Progenitor cell of endocrine pancreas (in vitro differentiated cells): ENCODE measurements around the gene SLC25A6. TPM values are rescaled to one million over a fixed set of nuclear protein-coding genes. Genes with fewer than 3 reads are reported as not detected.

Source experiments
- DNase-seq: peaks from one replicate; pipeline ENCODE4 v3.0.0; 2021; ENCODE audit warnings: low spot score; ENCODE audit not compliant: unreplicated experiment
- H3K27ac Mint-ChIP-seq: 2 replicates; pipeline ENCODE4 v1.8.0; 2021; ENCODE audit warnings: mild to moderate bottlenecking, moderate library complexity, mixed read lengths
- H3K27me3 Mint-ChIP-seq: 2 replicates; pipeline ENCODE4 v1.8.0; 2021; ENCODE audit warnings: mixed read lengths
- H3K36me3 Mint-ChIP-seq: 2 replicates; pipeline ENCODE4 v1.8.0; 2022; ENCODE audit warnings: mixed read lengths; ENCODE audit not compliant: insufficient read depth
- H3K4me1 Mint-ChIP-seq: 2 replicates; pipeline ENCODE4 v1.8.0; 2021; ENCODE audit warnings: low read depth, mixed read lengths
- H3K4me3 Mint-ChIP-seq: 2 replicates; pipeline ENCODE4 v1.8.0; 2021; ENCODE audit warnings: low read depth, mild to moderate bottlenecking, moderate library complexity, mixed read lengths
- H3K9me3 Mint-ChIP-seq: 2 replicates; pipeline ENCODE4 v1.8.0; 2021; ENCODE audit warnings: low read depth, mixed read lengths
- CTCF ChIP-seq: fragments of 200-600 bp; sonication (generic); IDR thresholded peaks from one replicate; pipeline ENCODE4 v1.5.0; 2021; ENCODE audit warnings: antibody characterized with exemption, mild to moderate bottlenecking; ENCODE audit not compliant: unreplicated experiment
- total RNA-seq: library from RNA; stranded (reverse); gene quantifications from 2 replicates; pipeline ENCODE4 v1.2.1, GENCODE V29; 2021

SLC25A6 gene
- total RNA-seq, 1 donor from 2014 or later: 387 TPM

- Mint-ChIP-seq H3K4me3 (peak overlapping the region; percentile 94), H3K9me3 (no peaks in the 10 kb centered on the region), H3K4me1 (peaks cover 22% of the 10 kb centered on the region), H3K27ac (peak overlapping the region; percentile 97), H3K36me3 (peaks cover 24% of the 10 kb centered on the region), H3K27me3 (no peaks in the 10 kb centered on the region)
- no peak for DNase-seq
- TF ChIP-seq CTCF: no peak
Observed at GRCh38 chrX:1390621-1391369, 1.1 kb downstream of the SLC25A6 start.

GRCh38 chrX:1389993-1390285 lies 2.0 kb downstream of the SLC25A6 start:
- DNase-seq: no peak
- H3K36me3 Mint-ChIP-seq: peaks cover 27% of the 10 kb centered on the region
- peaks cover 19% of the 10 kb centered on the region for H3K4me1 Mint-ChIP-seq
- no peaks in the 10 kb centered on the region for H3K9me3 Mint-ChIP-seq
- H3K4me3 Mint-ChIP-seq: peak overlapping the region; percentile 40
- H3K27me3 Mint-ChIP-seq: no peaks in the 10 kb centered on the region
- TF ChIP-seq CTCF: no peak
- no peak overlapping the region for H3K27ac Mint-ChIP-seq

GRCh38 chrX:1389181-1389992 lies 2.5 kb downstream of the SLC25A6 start:
- no peak for TF ChIP-seq CTCF
- peak overlapping the region; percentile 38 for H3K4me3 Mint-ChIP-seq
- DNase-seq: no peak
- peaks cover 18% of the 10 kb centered on the region for H3K4me1 Mint-ChIP-seq
- no peak overlapping the region for H3K27ac Mint-ChIP-seq
- peaks cover 30% of the 10 kb centered on the region for H3K36me3 Mint-ChIP-seq
- no peaks in the 10 kb centered on the region for H3K9me3 Mint-ChIP-seq
- no peaks in the 10 kb centered on the region for H3K27me3 Mint-ChIP-seq

- Mint-ChIP-seq H3K36me3 (peaks cover 33% of the 10 kb centered on the region), H3K27ac (no peak overlapping the region), H3K4me3 (peak overlapping the region; percentile 37), H3K27me3 (no peaks in the 10 kb centered on the region), H3K4me1 (peaks cover 15% of the 10 kb centered on the region), H3K9me3 (no peaks in the 10 kb centered on the region)
- no peak for TF ChIP-seq CTCF
- no peak for DNase-seq
Observed at GRCh38 chrX:1388651-1389050, 3.3 kb downstream of the SLC25A6 start.

- H3K4me1 Mint-ChIP-seq: peaks cover 10% of the 10 kb centered on the region
- H3K27me3 Mint-ChIP-seq: no peaks in the 10 kb centered on the region
- peaks cover 37% of the 10 kb centered on the region for H3K36me3 Mint-ChIP-seq
- H3K4me3 Mint-ChIP-seq: no peak overlapping the region
- H3K27ac Mint-ChIP-seq: no peak overlapping the region
- no peak for DNase-seq
- H3K9me3 Mint-ChIP-seq: no peaks in the 10 kb centered on the region
- no peak for TF ChIP-seq CTCF
Observed at GRCh38 chrX:1387141-1387776, 4.7 kb downstream of the SLC25A6 start.
